GM10266 (cell line): ENCODE results near the gene FMN1.
"Not testable (repeated sequence)": the region's sequence is repeated elsewhere in the genome, so short reads cannot be mapped to it uniquely, and the experiment has no call there.

Source experiments
- DNase-seq: peaks from one replicate; pipeline ENCODE4 v3.0.0; 2012; ENCODE audit errors: extremely low spot score
- CTCF ChIP-seq: IDR thresholded peaks from 2 replicates; pipeline ENCODE4 v1.5.1; 2012; ENCODE audit warnings: mild to moderate bottlenecking, low read depth; ENCODE audit not compliant: control insufficient read depth, insufficient read depth; ENCODE audit errors: missing control alignments

The FMN1 gene

DNA sequence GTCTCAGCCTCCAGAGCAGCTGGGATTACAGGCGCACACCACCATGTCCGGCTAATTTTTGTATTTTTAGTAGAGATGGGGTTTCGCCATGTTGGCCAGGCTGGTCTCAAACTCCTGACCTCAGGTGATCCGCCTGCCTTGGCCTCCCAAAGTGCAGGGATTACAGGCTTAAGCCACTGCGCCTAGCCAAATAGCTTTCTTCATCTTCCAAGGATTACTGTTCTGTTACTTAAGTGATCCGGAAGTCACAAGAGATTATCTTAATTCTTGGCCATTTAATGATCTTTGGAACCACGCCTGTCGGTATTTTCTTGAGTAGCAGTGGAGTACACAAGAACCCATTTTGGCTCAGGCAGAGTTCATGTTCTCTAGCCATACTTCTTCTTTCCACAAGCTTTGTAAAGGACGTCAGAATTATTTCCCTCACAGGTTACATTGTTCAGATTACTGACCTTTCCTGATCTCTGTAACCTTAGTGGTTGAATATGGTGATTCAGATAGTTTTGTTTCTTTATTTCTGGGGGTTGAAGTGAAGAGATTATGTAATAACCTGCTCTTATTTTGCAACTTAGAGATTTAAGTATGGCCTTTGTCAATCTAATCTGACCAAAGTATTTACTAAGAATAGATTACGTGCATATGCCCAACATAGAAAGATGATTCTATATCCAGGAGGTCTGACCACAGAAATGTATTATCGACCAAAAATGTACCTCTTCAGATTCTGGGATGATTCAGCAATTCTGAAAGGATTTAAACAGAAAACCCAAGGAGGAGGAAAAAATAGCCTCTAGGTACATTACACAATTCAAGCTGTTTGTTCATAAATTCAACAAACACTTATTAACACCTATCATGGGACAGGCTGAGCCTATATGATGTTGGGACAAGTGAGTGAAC, 344.5 kb downstream of the FMN1 start:
- TF ChIP-seq CTCF: no peak
- no peak for DNase-seq

GRCh38 chr15:32846671-32847070, 347.8 kb downstream of the FMN1 start:
- DNase-seq: not testable (repeated sequence)

DNA sequence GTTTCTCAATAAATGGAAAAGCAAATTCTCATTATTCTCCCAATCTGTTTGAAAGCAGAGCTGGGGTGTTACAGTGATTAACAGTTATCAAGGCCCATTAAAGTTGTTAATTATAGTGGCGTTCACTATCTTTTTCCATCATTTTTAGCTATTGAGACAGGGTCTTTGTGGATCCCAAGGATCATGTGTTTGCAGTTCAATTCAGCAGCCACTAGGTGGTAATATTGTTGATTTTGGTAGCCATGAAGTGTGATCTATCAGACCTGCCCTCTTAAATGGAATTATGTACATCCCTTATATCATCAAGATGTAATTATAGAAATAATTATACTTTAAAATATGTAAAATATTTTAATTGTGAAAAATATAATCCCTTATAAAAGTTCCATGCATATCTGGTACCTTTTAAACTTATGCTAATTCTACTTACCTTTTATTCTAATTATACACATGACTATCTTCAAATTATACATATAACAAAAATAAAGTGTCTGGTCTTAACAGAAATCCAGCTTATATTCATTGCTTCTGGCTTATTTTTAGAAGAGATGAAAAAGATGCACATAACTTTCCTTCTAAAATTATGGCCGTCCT, 350.3 kb downstream of the FMN1 start:
- peak; percentile 26 for DNase-seq
- TF ChIP-seq CTCF: peak; percentile 56

DNA sequence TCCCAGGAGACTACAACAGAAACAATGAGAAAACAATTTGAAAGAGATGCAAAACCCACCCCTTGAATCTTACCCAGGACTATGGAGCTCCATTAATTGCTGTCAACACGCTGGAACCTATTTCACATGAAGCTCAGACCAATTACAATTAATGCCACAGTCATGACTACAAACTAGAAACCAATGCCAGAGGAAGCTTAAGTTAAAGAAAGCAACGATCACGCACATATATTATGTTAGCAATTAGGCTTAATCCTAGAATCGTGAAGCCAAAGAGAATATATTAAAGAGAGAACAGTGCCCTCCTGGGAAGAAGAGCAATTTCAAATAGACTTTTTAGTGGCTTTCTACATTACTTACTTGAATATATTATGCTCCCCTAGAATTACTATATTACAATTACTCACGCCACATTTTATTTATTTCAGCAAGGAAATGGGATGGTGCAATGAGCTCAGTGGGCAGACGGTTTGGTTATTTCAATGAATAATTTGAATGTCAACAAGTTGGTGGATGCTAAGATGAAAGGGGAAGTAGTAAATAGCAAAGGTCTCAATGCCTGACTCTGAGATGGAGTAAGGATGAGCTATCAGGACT, 351.2 kb downstream of the FMN1 start:
- TF ChIP-seq CTCF: no peak
- no peak for DNase-seq

GRCh38 chr15:32842081-32842480, 352.4 kb downstream of the FMN1 start:
- no peak for TF ChIP-seq CTCF
- no peak for DNase-seq

GRCh38 chr15:32840507-32841245, 353.8 kb downstream of the FMN1 start:
- DNase-seq: no peak
- TF ChIP-seq CTCF: no peak

DNA sequence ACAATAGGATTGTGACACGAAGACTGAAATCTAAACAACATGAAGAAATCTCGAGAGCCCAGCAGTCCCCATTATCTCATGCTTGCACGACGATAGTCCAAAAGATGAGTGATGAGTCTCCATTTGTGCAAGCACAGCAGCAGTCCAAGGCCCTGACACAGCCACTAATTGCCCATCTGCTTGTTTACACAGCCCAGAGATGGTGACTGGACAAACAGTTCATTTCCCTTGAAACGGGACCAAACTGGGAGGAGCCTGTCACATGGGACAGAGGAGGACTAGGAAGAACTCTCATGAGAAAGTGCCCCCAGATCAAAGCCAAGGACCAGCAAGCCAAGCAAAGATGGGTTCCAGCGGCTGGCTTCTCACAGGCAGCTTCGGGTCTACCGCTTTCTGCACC, 355.7 kb downstream of the FMN1 start:
- TF ChIP-seq CTCF: no peak
- DNase-seq: no peak
